Cardiac muscle cell (in vitro differentiated cells and primary cell): Measurements from ENCODE around the gene SLC25A43. TPM values are rescaled to one million over a fixed set of nuclear protein-coding genes. Genes with fewer than 3 reads are reported as not detected.

Experiments
- DNase-seq, 2 donors: peaks; one replicate each; pipeline versions ENCODE4 v3.0.0 to v3.0.0-alpha.2; 2010 to 2017; ENCODE audit warnings: low read depth in 1 of 2, low spot score in 1 of 2
- H3K27ac ChIP-seq: fragments of 200-600 bp; sonication (generic); 2 replicates; pipeline ENCODE4 v1.5.1; 2016
- H3K27me3 ChIP-seq: fragments of 200-600 bp; sonication (generic); 2 replicates; pipeline ENCODE4 v1.6.0; 2016; ENCODE audit warnings: control low read depth
- H3K36me3 ChIP-seq: fragments of 200-600 bp; sonication (generic); 2 replicates; pipeline ENCODE4 v1.5.1; 2016; ENCODE audit warnings: control low read depth
- H3K4me1 ChIP-seq: fragments of 200-600 bp; sonication (generic); 2 replicates; pipeline ENCODE4 v1.8.1; 2017; ENCODE audit warnings: low read depth, mild to moderate bottlenecking, mixed run types
- H3K4me3 ChIP-seq: fragments of 200-600 bp; sonication (generic); 2 replicates; pipeline ENCODE4 v1.5.1; 2016; ENCODE audit warnings: mild to moderate bottlenecking
- H3K9me3 ChIP-seq: fragments of 200-600 bp; sonication (generic); 2 replicates; pipeline ENCODE4 v1.5.1; 2017; ENCODE audit warnings: low read depth, mild to moderate bottlenecking, control low read depth
- polyA plus RNA-seq: library from polyadenylated mRNA; unstranded; fragments of >200 nt; fragmentation: Nextera tagmentation; extraction: Ambion mirVana; gene quantifications from 2 replicates; pipeline ENCODE4 v1.2.1, GENCODE V29; 2016
- total RNA-seq: library from RNA; depleted of rRNA; stranded (reverse); fragments of >200 nt; gene quantifications from 2 replicates; pipeline ENCODE4 v1.2.3, GENCODE V29; 2016
- TF ChIP-seq, protein P1 (sequence below): IDR thresholded peaks from 2 replicates; pipeline ENCODE4 v1.5.1; 2012; ENCODE audit warnings: low read depth, mild to moderate bottlenecking, low read length

SLC25A43 gene
- total and polyA plus RNA-seq, 2 experiments from 2014 or later, result 3.0 to 3.5 TPM

DNA sequence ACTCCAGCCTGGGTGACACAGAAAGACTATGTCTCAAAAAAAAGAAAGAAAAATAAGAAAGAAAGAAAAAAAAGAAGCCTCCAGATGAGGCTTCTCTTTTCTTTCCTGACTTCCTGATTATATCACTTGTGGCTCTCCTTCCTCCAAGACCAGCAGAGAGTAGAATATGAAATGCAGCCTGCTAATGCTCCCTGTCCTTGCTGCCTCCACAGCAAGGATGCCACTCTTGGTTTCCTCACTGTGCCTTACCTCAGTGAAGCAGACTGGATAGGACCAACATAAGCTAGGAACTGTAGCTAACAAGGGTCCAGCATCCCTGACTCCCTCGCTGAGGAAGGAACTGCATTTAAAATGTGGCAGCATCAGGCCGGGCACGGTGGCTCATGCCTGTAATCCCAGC, 11.7 kb downstream of the SLC25A43 start:
- Histone ChIP-seq H3K4me1 (no peaks in the 10 kb centered on the region), H3K27me3 (no peaks in the 10 kb centered on the region), H3K4me3 (no peak overlapping the region), H3K36me3 (no peaks in the 10 kb centered on the region), H3K27ac (no peak overlapping the region), H3K9me3 (no peaks in the 10 kb centered on the region)
- no peak for DNase-seq
- TF ChIP-seq, protein P1, sequence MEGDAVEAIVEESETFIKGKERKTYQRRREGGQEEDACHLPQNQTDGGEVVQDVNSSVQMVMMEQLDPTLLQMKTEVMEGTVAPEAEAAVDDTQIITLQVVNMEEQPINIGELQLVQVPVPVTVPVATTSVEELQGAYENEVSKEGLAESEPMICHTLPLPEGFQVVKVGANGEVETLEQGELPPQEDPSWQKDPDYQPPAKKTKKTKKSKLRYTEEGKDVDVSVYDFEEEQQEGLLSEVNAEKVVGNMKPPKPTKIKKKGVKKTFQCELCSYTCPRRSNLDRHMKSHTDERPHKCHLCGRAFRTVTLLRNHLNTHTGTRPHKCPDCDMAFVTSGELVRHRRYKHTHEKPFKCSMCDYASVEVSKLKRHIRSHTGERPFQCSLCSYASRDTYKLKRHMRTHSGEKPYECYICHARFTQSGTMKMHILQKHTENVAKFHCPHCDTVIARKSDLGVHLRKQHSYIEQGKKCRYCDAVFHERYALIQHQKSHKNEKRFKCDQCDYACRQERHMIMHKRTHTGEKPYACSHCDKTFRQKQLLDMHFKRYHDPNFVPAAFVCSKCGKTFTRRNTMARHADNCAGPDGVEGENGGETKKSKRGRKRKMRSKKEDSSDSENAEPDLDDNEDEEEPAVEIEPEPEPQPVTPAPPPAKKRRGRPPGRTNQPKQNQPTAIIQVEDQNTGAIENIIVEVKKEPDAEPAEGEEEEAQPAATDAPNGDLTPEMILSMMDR, result no peak

DNA sequence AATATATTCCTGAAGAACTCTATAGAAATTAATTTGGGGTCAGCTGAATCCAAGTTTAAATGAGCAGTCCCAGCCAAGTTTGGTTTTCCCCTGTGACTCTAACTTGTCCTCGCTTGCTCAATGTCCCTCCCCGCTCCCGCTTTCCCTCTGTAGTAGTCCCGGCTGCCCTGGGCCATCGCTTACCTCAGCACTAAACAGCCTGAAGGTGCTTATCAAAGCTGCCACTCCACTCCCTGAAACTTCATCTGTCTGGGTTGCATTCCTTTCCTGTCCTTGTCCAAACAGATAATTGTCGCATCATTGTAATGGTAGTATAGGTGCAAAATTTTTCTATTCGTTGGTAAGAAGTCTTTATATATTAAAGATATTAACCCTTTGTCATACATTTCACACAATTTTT, 12.8 kb downstream of the SLC25A43 start:
- no peaks in the 10 kb centered on the region for H3K27me3 ChIP-seq
- H3K27ac ChIP-seq, result no peak overlapping the region
- H3K36me3 ChIP-seq, result no peaks in the 10 kb centered on the region
- H3K4me3 ChIP-seq, result no peak overlapping the region
- no peaks in the 10 kb centered on the region for H3K9me3 ChIP-seq
- H3K4me1 ChIP-seq, result no peaks in the 10 kb centered on the region
- TF ChIP-seq, protein P1, result no peak
- peak in 1 of 2 donors; percentile 20 for DNase-seq

DNA sequence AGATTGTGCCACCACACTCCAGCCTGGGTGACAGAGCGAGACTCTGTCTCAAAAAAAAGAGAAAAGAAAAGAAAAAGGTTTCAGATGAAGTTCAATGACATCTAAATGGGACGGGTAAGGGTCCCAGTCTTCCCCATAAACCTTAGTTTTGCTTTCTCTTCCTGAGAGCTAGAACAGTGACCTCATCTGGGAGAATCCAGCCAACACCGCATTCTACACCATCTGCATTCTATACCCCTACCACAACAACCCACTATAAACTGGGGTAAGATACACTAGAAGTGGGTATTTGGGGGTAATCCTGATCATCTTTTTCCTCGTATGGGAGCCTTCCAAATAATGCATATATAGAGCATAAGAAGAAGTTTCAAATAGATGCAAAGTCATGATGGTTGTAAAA, 18.2 kb downstream of the SLC25A43 start:
- H3K27ac ChIP-seq, result no peak overlapping the region
- H3K27me3 ChIP-seq, result no peaks in the 10 kb centered on the region
- TF ChIP-seq, protein P1, result no peak
- H3K36me3 ChIP-seq, result no peaks in the 10 kb centered on the region
- no peaks in the 10 kb centered on the region for H3K4me1 ChIP-seq
- H3K9me3 ChIP-seq, result no peaks in the 10 kb centered on the region
- no peak for DNase-seq
- no peak overlapping the region for H3K4me3 ChIP-seq

DNA sequence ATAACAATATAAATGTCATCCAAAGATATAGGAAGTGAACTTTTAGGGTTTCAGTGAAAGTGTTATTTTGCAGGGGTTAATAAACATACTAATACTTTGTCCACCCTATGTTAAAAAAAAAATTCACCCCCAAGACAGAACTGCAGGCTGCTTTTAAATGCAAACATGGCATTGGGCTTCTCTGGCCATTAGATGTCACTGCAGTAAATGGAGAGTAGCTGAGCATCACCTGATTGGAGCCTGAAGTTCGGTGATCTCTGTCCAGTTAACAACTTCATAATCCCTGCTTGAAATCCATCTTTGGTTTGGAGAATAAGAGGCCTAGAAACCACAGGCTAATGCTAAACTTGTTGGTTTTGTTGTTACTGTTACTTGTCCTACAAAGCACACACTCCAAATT, 18.7 kb downstream of the SLC25A43 start:
- Histone ChIP-seq H3K27ac (no peak overlapping the region), H3K4me3 (no peak overlapping the region), H3K36me3 (no peaks in the 10 kb centered on the region), H3K4me1 (no peaks in the 10 kb centered on the region), H3K9me3 (no peaks in the 10 kb centered on the region), H3K27me3 (no peaks in the 10 kb centered on the region)
- TF ChIP-seq, protein P1, result peak; percentile 18
- peak in 1 of 2 donors; percentile 17 for DNase-seq

DNA sequence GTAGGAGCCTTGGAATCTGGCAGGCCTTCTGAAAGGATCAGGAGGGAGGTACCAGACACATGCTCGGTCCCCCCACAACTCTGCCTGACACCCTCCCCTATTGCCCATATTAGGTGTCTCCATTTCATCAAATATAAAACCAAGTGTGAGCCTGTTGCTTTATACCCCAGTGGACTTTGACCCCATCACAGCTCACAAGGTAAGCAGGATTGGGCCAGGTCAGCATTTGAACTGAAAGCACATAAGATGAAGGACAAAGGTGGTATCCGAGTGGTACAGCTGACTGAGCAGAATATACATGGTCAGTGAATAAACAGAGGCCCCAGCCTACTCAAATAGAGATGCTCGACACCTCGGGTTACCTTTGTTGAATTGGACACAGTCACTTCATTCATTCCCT, 20.0 kb downstream of the SLC25A43 start:
- TF ChIP-seq, protein P1, result no peak
- no peaks in the 10 kb centered on the region for H3K4me1 ChIP-seq
- H3K27ac ChIP-seq, result no peak overlapping the region
- H3K4me3 ChIP-seq, result no peak overlapping the region
- H3K9me3 ChIP-seq, result no peaks in the 10 kb centered on the region
- H3K36me3 ChIP-seq, result no peaks in the 10 kb centered on the region
- no peaks in the 10 kb centered on the region for H3K27me3 ChIP-seq
- no peak for DNase-seq

DNA sequence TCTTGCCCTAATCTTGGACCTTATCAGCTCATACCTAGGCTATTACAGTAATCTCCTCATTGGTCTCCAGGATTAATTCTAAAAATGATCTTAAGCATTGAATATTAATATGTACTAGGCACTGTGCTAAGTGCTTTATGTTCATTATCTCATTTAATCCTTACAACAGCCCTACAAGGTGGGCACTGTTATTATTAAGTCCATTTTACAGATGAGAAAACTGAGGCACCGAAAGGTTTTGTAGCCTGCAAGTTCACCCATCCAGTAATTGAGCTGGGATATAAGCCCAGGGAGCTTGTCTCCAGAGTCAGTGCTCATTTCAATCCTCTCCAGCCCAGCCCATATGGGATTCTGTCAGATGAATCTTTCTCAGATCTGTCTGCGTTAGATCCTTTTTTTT, 20.8 kb downstream of the SLC25A43 start:
- Histone ChIP-seq H3K27me3 (no peaks in the 10 kb centered on the region), H3K27ac (no peak overlapping the region), H3K9me3 (no peaks in the 10 kb centered on the region), H3K36me3 (no peaks in the 10 kb centered on the region), H3K4me1 (no peaks in the 10 kb centered on the region), H3K4me3 (no peak overlapping the region)
- no peak for DNase-seq
- TF ChIP-seq, protein P1, result no peak
